ENCODE data around the gene PCDHGA9.
A peak's percentile ranks its signal among the peaks of the same experiment; 100 is the strongest.

DNA sequence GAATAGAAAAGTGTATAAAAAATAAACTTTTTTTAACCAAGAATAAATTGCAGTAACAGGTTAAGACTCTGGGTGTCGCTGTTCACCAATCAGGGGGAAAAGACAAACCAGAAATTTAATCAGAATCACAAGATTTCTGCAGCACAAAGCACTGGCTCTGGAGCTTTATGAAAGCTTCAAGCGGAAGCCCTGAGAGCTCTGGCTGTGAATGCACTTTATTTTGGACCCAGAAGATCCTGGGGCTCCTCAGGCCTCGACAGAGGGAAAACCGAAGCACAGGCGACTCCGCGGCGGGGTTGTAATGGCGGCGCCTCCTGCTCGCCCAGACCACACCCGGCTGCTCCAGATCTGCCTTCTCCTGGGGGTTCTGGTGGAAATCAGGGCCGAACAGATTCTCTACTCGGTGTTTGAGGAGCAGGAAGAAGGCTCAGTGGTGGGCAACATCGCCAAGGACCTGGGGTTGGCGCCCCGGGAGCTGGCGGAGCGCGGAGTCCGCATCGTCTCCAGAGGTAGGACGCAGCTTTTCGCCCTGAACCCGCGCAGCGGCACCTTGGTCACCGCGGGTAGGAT, 47.6 kb upstream of the PCDHGA9 start, which contains the start of gene PCDHGA4:
- TF ChIP-seq, protein P1, sequence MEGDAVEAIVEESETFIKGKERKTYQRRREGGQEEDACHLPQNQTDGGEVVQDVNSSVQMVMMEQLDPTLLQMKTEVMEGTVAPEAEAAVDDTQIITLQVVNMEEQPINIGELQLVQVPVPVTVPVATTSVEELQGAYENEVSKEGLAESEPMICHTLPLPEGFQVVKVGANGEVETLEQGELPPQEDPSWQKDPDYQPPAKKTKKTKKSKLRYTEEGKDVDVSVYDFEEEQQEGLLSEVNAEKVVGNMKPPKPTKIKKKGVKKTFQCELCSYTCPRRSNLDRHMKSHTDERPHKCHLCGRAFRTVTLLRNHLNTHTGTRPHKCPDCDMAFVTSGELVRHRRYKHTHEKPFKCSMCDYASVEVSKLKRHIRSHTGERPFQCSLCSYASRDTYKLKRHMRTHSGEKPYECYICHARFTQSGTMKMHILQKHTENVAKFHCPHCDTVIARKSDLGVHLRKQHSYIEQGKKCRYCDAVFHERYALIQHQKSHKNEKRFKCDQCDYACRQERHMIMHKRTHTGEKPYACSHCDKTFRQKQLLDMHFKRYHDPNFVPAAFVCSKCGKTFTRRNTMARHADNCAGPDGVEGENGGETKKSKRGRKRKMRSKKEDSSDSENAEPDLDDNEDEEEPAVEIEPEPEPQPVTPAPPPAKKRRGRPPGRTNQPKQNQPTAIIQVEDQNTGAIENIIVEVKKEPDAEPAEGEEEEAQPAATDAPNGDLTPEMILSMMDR (conservative IDR thresholded peaks at IDR 0.05; ENCODE audit: low read depth, low read length) = peak; percentile 41
- TF ChIP-seq EZH2 (IDR thresholded peaks at IDR 0.05; ENCODE audit: low read length, unreplicated experiment) = no peak

Measured in PC-3 (cell line).